ENCODE measurements around the gene FUT7.

Gene FUT7

DNA sequence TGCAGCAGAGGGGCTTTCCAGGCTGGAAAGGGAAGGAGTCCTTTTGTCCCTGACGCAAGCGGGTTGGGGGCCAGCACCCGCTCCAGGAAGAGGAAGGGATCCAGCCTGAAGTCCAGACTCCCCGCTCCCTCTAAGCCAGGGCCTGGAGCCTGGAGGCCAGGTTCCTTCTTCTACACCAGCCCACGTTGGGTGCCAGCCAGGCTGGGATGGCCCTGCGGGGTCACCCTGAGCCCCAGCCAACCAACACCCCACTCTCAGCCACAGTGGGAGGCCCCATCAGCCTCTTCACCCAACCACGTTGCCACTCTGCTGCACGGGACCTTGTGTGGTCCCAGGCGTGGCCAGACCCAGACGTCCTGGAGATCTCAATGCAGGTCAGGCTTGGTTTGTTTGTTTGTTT, 970 bp upstream of the FUT7 start:
- DNase-seq = peak; percentile 41 to 65

DNA sequence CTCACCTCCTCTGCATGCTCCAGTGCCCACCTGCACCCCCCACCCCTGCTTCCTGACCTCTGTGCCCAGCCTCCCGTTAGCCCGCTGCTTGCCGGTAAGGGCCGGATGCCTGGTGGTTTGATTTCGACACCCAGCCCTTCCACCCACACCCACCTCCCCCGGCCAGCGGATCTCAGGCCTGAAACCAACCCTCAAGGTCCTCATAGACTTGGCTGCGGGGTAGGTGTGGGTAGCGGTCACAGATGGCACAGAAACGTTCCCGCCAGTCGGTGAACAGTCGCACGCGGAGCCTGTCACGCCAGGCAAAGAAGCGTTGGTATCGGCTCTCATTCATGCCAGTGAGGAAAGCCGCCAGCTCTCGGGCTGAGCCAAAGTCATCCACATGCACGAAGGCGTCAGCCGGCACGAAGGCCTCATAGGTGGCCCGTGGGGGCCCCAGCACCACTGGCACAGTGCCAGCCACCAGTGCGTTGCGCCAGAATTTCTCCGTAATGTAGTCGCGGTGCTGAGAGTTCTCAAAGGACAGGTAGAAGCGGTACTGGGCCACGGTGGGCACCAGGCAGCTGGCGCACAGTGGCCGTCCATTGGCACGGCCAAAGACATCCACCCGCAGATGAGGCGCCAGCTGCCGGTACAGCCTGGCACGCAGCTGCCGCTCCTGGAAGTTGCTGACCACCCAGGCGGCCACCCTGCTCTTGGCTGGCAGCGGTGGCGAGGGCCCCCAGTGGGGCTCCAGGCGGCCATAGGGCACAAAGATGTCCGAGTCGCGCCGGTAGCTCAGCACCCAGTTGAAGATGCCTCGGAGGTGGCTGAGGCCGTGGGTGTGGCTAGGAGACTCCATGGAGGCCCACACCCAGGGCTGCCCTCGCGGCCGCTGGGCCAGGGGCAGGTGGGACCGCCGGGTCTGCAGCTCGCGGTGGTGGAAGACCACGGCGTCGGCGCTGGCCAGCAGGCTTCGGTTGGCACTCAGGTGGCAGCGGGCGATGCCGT, 1.1 kb downstream of the FUT7 start:
- peak; percentile 59 to 62 for DNase-seq

DNA sequence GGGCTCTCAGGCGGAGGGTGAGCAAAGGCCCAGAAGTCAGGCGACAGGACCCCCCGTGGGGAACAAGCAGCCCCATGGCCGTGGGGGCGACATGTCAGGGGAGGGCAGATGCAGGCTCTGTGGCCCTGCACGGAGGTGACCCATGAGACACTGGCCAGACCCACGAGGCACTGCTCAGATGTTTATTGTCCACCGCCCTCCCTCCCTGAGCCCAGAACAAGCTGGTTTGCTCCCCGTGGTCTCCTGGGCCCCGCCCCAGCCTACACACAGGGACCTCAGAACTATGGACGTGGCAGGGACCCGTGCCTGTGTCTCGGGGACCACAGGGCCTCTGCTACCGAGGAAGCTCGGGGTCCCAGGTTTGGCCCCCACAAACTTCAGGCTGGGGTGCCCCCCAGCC, 1.9 kb downstream of the FUT7 start:
- no peak for DNase-seq

DNA sequence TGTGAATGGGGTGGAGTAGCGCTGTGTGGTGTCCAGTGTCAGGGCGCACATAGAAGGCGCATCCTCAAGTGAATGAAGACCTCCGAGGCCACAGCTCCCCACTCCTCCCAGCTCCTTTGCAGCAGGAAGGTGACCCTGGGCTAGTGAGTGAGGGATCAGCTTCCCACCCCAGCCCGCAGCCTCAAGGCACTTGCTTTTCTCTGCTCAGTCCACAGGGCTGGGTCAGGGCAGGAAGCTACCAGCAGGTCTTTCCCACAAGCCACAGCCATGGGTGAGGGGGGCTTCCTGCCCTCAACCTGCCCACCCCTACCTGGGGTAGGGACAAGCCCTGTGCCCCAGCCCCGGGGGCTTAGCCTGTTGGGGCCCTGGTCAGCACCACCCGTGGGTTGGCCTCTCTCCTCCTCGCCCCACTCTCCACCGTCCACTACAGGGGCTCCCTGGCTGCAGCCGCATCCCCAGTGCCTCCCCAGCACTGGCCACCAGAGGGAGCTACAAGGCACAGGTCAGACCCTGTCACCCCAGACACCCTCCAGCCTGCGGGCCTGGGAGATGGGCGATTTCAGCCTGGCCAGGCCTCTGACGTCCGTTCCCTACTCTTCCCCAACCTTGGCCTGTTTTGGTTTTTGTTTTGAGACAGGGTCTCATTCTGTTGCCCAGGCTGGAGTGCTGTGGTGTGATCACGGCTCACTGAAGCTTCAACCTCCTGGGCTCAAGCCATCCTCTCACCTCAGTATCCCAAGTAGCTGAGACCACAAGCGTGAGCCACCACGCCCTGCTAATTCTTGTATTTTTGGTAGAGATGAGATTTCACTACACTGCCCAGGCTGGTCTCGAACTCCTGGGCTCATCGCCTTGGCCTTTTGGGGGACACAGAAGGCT, 2.6 kb downstream of the FUT7 start:
- peak; percentile 69 to 74 for DNase-seq

DNA sequence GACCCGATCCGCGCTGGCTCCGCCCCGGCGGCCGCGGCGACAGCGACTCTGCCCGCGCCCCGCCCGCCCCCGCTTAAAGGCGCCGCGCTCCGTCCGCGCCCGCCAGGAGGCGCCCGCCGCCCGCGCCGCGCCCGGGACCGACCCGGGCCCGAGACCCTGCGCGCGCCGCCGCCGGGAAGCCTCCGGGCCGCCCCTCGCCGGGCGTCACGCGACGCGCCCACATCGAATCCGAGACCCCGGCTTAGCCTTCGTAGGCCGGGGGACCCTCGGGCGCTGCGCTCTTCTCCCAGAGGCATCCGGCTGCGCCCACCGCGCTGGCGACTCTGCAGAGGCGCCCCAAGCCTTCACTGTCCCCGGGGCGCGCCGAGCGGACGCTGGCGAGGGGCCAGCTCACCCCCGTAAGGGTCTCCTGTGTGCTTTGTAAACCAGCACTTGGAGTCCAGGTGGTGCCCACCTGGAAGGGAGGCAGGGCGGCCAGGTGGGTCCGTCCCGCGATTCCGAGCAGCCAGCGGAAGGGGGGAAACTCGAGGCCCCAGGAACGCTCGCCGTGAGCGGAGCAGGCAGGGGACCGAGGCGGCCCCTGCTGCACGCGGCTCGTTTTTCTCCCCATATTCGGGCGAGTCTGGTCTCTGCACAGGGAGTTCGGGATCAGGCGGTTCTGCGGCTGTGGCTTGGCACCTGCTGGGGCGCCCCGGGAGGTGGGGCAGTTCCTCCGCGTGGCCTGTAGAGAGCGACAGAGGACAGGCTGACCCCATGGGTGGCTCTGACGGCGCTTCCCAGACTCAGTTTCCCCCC, 3.4 kb downstream of the FUT7 start:
- DNase-seq = peak; percentile 65 to 81

DNA sequence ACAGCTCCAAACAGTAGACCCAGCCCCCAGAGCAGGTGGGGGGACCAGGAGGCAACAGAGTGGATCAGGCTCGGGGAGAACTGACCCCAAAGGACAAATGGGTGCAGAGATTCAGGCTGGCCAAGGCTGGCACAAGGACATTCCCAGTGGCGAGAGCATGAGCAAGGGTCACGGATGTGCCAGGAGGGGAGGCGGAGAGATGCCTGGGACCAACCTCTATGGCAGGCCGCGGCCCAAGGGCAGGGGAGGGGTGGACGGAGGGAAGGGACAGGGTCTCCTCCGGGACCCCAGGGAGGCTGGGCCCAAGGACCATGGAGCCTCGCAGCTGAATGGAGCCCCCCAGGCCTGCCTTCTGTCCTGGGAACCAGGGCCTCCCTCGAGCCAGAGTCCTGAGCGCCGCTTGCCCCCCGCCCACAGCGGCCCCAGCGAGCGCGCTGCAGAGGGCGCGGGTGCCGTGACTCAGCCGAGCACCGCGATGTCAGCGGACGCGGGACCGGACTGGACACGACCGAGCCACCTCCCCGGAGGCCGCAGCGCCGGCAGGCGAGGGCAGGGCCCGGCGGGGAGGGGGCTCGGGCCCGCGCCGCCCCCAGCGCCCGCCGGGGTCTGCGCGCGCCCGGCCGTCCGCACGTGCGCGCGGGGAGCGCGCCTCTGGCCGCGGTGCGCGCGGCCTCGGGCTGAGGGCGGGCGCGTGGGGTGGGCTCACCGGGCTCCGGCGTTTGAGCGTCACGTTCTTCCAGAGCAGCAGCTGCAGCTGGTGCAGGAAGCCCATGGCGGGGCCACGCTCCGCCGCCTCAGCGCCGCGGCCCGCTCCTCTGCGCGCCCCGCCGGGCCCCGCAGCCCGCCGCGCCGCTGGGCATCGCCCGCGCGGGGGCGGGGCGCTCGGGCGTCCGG, 4.3 kb downstream of the FUT7 start, which contains the start of gene ABCA2:
TSS of gene ABCA2 (minus strand) at position 869 of the 894 bp plus-strand sequence. CDS start at position 772, 97 bp downstream.
- no peak for DNase-seq

DNA sequence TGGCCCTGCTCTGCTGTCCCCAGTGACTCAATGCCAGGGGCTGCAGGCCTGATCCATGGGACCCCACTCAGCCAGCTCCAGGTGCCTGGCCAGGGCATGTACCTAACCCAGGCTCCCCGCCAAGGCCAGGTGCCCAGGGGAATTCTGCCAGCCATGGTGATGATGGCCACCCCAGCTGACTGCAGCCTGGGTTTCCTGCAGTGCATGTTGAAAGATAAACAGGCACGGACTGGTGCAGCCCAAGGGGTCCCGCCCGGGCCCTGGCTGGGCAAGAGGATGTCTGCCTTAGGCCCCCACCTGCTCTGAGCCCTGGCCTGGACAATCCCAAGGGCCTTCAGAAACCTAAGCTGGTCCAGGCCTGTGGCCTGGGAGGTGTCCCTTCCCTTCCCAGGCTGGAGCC, 5.1 kb downstream of the FUT7 start:
- no peak for DNase-seq

DNA sequence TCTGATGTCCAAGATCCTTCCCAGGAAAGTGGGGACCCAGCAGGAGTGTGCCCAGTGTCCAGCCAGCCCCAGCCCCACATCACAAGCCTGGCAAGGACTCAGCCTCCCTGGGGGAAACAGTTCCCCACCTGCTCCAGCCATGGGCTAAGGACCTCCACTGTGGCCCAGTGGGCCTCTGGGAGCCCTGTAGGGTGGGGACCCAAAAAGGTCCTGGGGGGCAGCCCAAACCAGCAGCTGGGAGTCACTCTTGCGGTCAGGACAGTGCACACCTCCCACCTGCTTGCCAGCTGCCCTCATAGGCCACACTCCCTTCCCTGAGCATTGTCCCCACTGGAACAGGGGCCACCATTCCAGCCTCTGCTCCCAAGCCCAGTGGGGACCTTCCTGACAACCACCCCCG, 5.5 kb downstream of the FUT7 start:
- DNase-seq = no peak

DNA sequence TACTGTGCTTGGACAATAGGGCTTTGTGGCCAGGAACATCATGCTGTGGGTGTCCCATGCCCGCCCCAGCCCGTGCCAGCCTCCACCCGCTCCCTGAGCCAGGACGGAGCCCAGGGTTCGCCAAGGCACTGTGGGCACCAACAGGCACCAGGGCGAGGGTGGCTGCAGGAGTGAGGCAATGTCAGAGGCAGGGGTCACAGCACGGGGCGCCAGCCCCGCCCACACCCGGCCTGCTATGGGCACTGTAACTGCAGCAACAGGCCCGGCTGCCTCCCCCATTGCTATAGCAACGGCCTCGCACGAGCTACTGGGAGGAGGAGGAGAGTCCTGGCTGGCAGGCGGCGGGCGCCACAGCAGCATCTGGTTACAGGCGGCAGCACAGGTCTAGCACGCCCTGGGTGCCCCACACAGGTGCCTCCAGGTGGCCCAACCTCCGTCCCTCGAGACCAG, 6.3 kb downstream of the FUT7 start:
- DNase-seq = peak; percentile 24 to 31

DNA sequence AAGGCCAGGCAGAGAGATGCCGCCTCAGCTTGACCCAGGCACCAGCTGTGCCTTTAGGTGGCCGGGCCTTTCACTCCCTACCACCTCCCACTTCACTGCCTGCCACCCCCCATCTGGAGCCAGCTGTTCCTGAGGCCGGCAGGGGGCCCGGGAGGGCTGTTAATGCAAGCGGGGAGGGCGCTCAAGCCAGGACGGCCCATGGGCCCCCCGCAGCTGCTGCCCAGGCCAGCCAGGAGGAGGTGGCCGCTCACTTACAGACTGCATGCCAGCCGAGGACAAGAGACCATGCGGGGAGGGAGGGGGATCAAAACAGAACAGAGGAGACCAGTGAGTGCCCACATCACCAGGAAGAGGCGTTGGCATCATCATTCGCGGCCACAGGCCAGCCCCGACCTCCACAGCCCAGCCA, 8.3 kb downstream of the FUT7 start:
- no peak for DNase-seq

DNA sequence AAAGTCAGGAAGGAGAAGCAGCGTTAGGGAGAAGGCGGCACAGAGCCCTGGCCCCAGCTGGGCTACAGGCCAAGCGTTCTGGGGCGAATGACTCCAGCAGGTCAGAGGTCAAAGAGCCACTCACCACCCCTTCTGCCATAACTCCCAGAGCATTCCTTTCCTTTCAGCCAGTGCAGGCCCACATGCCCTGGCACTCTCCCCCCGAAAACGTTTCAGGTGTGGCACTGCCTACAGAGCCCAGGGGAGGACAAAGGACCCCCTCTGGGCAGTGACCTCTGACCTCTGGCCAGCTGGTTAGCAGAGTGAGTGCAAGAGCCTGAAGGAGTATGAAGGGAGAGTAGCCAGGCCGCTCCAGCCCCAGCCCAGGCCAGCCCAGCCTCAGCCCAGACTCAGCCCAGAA, 8.7 kb downstream of the FUT7 start:
- DNase-seq = no peak

DNA sequence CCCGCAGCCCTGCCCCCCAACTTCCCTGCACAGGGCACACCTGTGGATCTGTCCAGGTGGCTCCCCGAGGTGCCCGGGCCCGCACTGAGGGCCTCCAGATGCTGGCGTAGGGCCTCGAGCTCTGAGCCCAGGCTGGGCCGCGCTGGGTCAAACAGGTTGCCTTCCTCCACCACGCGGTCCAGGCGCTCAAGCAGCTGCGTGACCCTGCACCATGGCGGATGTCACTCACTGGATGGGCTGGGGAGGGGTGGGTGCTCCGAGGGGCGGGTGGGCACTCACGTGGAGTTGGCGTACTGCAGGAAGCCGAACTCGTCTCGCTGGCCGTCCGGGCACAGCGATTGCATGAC, 9.3 kb downstream of the FUT7 start:
- no peak for DNase-seq

DNA sequence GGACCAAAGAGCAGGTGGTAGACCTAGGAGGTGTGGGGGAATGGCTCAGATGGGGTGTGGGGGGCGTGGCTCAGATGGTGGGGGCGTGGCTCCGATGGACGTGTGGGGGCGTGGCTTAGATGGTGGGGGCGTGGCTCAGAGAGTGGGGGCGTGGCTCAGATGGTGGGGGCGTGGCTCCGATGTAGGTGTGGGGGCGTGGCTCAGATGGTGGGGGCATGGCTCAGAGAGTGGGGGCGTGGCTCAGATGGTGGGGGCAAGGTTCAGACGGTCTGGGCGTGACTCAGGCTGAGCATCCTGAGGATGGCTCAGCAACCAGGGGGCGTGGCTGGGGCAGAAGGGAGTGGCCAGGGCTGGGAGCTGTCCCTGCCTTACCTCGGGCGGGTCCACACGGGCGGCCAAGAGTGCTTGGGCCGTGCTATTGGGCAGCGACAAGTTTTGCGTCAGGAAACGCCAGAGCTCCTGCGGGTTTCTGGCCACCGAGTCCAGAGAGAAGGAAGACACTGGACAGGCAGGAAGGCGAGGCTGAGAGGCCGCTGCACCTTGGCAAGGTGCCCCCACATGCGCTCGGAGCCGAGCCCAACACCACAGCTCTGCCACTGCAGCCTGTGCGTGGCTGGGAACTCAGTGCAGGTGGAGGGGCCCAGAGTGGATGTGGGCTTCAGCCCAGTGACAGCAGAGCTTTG, 9.8 kb downstream of the FUT7 start:
- peak; percentile 72 to 79 for DNase-seq

DNA sequence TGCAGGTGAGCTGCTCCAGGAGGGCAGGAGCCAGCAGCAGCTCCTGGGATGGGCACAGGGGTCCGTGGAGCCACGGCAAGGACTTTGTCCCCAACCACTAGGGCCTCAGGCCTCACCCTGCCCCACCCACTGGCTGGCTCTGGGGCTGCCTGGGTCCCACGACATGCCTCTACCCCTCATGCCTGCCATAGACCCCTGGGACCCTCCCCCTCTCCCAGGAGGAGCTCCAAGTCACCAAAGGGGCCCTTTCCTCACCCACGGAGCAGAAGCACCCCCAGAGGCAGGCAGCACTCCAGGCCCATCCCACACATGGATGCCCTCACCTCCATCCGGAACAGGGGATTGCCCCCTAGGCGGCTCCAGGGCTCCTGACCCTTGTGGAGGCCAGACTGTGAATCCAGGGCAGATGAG, 10.3 kb downstream of the FUT7 start:
- no peak for DNase-seq

DNA sequence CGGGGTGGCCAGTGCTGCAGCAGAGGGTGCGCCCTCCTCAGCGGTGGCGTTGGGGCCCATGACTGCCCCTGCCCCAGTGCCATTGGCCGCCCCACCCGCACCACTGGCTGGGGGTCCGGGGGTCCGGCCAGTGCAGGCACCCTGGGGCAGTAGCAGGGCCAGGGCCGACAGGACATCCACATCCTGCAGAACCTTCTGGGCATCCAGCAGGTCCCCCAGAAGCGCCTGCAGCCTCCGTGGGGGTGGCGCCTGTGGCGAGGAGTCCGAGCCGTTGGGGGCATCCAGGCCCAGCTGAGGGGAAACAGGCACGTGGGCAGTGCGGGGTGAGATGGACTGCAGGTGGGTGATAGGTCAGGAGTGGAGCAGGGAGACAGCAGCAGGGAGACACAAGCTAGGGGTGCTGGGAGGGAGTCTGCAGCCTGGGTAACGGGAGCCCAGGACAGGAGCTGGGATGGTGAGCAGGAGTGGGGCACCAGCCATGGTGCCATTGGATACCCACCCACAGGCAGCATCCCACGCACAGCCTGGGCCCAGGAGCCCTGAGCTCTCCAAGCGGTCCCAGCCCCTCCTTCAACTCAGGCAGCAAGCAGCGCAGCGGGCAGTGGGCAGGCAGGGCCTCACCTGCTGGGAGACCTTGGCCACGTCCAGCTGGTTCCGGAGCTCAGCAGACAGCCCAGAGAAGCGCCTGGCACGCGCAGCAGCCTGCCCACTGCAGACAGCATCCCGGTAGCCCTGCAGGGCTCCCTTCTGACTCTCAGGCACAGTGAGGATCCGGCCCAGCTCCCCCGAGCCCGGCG, 10.9 kb downstream of the FUT7 start:
- no peak for DNase-seq

DNA sequence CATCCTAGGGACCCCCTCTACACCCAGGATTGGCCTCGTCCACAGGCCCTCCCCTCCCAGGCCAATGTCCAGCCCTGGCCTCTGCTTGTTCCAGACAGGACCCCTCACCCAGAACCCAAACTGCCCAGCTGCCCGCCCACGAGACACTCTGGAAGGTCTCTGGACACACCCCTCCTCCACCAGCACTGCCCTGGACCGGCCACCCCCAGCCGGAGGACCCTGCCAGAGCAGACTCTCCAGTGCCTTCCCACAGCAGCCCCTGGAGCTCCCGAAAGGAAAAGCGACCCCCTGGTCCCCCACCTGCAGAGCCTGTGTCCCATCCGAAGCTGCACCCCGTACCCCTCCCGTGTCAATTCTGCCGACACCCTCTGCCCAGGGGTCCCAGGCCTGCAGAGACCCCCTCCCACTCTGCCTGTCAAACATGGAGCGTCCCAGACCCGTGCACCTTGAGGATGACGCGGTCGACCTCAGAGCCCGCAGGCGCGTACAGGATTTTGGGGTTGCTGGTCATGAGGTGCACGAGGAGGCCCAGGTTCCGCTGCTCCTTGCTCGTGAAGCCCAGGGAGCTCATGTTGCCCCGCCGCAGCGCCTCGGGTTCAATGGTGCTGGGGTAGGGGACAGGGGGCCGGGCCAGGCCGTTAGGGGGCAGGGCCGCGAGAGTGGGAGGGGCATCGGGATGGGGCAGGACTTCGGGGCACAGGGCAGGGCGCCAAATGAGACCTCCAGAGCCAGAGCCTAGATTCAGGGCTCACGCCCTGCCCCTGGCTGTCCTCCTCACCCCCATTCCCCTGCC, 11.8 kb downstream of the FUT7 start:
- no peak for DNase-seq

DNA sequence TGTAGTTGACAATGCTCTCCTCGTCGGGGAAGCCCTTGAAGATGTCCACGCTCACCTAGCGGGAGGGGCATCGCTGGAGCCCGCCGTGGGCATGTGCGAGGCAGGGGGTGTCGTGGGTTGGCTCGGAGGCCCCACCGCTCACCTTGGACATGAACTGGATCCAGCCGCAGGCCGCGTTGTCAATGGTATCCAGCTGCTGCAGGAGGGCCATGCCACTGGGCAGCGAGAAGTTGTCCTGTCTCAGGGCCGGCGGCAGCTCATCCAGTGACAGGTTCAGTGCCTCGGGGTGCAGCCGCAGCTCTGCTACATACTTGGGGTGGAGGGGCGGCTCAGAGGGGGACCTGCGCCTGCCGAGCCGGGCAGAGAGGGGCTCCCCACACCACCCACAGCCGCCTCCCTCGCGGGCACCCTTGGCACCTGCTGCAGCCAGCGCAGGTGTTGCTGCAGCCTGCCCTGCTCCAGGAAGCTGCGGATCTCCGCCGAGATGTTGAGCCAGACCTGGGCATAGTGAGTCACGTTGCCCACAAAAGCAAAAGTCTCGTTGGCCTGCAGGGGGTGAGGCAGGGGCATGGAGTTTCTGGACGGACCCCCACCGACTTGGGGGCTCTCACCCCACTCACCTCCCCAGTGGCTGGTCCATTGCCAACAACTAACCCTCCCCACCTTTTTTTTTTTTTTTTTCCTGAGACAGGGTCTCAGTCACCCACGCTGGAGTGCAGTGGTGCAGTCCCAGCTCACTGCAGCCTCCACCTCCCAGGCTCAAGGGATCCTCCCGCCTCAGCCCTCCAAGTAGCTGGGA, 12.9 kb downstream of the FUT7 start:
- DNase-seq = no peak

DNA sequence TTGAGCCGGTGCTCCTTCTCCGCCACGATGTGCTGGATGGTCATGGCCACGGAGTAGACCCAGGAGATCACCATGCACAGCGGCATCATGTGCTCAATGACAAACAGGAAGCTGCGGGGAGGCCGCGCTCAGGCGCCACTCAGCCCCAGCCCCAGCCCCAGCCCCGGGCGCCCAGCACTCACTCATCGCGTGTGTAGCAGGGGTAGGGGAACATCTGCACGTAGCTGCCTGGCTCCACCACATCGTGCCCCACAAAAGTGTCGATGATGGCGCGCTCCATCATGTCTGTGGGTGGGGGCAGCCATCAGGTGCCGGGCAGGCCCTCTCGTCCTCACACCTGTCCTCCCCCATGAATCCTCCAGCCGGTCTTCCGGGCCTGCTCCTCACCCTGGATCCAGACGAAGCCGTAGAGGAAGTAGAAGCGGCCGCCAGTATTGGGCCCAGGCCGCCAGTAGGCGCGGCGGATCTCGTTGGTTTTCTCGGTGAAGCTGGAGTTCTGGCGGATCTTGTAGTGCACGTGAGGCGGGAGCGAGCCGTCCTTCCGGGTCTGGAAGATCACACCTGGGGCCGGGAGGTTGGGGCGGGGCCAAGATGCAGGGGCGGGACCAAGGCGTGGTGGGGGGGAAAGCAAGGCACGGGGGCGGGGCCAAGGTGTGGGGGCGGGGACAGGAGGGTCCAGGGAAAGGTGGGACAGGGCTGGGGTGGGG, 13.9 kb downstream of the FUT7 start:
- DNase-seq = no peak
